ENCODE results near the gene THUMPD2.

Gene THUMPD2

GRCh38 chr2:39704540-39704939, 74.5 kb downstream of the THUMPD2 start:
- DNase-seq, result no peak
- H3K4me3 ChIP-seq (ENCODE audit: low read depth, low read length), result no peak overlapping the region
- no peaks in the 10 kb centered on the region for H3K9me3 ChIP-seq
- no peaks in the 10 kb centered on the region; the same call in 1 of the 2 replicates for H3K4me1 ChIP-seq
- H3K27me3 ChIP-seq, result no peaks in the 10 kb centered on the region
- TF ChIP-seq, protein P1, sequence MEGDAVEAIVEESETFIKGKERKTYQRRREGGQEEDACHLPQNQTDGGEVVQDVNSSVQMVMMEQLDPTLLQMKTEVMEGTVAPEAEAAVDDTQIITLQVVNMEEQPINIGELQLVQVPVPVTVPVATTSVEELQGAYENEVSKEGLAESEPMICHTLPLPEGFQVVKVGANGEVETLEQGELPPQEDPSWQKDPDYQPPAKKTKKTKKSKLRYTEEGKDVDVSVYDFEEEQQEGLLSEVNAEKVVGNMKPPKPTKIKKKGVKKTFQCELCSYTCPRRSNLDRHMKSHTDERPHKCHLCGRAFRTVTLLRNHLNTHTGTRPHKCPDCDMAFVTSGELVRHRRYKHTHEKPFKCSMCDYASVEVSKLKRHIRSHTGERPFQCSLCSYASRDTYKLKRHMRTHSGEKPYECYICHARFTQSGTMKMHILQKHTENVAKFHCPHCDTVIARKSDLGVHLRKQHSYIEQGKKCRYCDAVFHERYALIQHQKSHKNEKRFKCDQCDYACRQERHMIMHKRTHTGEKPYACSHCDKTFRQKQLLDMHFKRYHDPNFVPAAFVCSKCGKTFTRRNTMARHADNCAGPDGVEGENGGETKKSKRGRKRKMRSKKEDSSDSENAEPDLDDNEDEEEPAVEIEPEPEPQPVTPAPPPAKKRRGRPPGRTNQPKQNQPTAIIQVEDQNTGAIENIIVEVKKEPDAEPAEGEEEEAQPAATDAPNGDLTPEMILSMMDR (IDR thresholded peaks at IDR 0.05; ENCODE audit: low read depth, low read length), result no peak
- no peaks in the 10 kb centered on the region for H3K36me3 ChIP-seq

- Histone ChIP-seq H3K4me3 (ENCODE audit: low read depth, low read length) (no peak overlapping the region), H3K4me1 (no peaks in the 10 kb centered on the region; the same call in 1 of the 2 replicates), H3K9me3 (no peaks in the 10 kb centered on the region), H3K36me3 (no peaks in the 10 kb centered on the region), H3K27me3 (no peaks in the 10 kb centered on the region)
- TF ChIP-seq, protein P1 (IDR thresholded peaks at IDR 0.05; ENCODE audit: low read depth, low read length), result no peak
- no peak for DNase-seq
Observed at GRCh38 chr2:39703181-39703872, 75.7 kb downstream of the THUMPD2 start.

DNA sequence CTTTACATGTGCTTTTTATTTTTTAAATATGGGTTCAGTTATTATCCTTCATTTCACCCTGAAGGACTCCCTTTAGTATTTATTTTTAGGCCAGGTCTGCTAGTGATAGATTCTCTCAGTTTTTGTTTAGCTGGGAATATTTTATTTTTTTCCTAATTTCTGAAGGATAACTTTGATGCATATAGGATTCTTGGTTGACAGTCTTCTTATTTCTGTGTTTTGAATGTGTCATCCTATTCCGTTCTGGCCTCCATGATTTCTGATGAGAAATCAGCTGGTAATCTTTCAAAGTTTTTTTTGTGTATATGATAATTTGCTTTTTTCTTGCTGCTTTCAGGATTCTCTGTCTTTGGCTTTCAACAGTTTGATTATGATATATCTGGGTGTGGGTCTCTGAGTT, 77.9 kb downstream of the THUMPD2 start:
- Histone ChIP-seq H3K4me3 (ENCODE audit: low read depth, low read length) (no peak overlapping the region), H3K27me3 (no peaks in the 10 kb centered on the region), H3K36me3 (no peaks in the 10 kb centered on the region), H3K4me1 (peaks cover 5% of the 10 kb centered on the region), H3K9me3 (no peaks in the 10 kb centered on the region)
- TF ChIP-seq, protein P1 (IDR thresholded peaks at IDR 0.05; ENCODE audit: low read depth, low read length), result no peak
- no peak for DNase-seq

DNA sequence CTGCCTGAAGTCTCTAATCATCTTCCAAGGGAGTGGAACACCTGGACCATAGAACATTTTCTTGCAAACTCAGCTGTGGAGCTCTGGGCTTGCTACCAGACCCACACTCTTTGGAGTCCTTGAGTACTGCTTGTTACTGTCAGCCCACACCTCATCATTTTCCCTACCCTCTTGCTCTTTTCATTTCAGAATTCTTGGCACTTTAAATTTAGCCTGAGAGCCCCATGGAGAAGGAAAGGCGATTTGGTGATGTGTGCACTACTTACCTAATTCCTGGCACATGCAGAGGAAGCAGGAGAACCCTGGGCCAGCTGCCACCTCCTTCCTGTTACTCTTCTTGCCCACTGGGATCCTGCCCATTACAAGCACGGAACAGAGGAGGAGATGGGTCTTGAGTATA, 81.6 kb downstream of the THUMPD2 start:
- TF ChIP-seq, protein P1 (IDR thresholded peaks at IDR 0.05; ENCODE audit: low read depth, low read length), result no peak
- H3K36me3 ChIP-seq, result no peaks in the 10 kb centered on the region
- peaks cover 8% of the 10 kb centered on the region for H3K4me1 ChIP-seq
- no peak for DNase-seq
- no peak overlapping the region for H3K4me3 ChIP-seq (ENCODE audit: low read depth, low read length)
- H3K27me3 ChIP-seq, result no peaks in the 10 kb centered on the region
- H3K9me3 ChIP-seq, result no peaks in the 10 kb centered on the region

GRCh38 chr2:39696838-39697237, 82.2 kb downstream of the THUMPD2 start:
- TF ChIP-seq, protein P1 (IDR thresholded peaks at IDR 0.05; ENCODE audit: low read depth, low read length), result no peak; the same call in 1 of the 2 replicates
- Histone ChIP-seq H3K9me3 (no peaks in the 10 kb centered on the region), H3K36me3 (no peaks in the 10 kb centered on the region), H3K4me1 (peaks cover 8% of the 10 kb centered on the region), H3K27me3 (no peaks in the 10 kb centered on the region), H3K4me3 (ENCODE audit: low read depth, low read length) (no peak overlapping the region)
- no peak for DNase-seq

DNA sequence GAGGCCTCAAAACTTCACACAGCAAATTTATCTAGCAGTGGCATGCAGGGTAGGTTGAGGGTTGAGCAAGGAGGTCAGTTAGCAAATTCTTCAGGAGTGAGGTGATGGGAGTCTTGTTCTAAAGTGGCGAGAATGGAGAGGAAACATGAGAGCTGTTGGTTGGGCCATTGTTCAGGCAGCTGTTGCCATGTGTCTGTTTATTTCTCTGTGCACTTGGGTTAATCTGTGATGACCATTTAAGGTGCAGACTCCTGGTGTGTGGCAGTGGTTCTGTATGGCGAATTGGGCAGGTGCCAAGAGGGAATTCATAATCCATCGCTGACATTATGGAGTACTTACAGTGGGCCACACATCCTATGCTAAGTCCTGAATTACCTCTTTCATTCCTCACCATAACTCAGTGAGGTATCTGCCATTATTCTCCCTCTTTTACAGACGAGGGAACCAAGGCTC, 82.9 kb downstream of the THUMPD2 start:
- Histone ChIP-seq H3K4me1 (peaks cover 8% of the 10 kb centered on the region), H3K36me3 (no peaks in the 10 kb centered on the region), H3K27me3 (no peaks in the 10 kb centered on the region), H3K4me3 (ENCODE audit: low read depth, low read length) (no peak overlapping the region), H3K9me3 (no peaks in the 10 kb centered on the region)
- TF ChIP-seq, protein P1 (IDR thresholded peaks at IDR 0.05; ENCODE audit: low read depth, low read length), result no peak
- peak; percentile 44 for DNase-seq
